ES-I3 (cell line): ENCODE measurements around the gene FRMD6.

Source experiments
- H3K36me3 ChIP-seq: 2 replicates; pipeline ENCODE4 v1.6.1; 2013; ENCODE audit warnings: mild to moderate bottlenecking, low read length, control low read depth, moderate library complexity; ENCODE audit not compliant: insufficient read depth
- H3K4me1 ChIP-seq: 2 replicates; pipeline ENCODE4 v1.6.1; 2013; ENCODE audit warnings: mild to moderate bottlenecking, control low read depth, low read length; ENCODE audit not compliant: insufficient read depth
- H3K9ac ChIP-seq: 2 replicates; pipeline ENCODE4 v1.6.1; 2013; ENCODE audit warnings: low read depth, mild to moderate bottlenecking, low read length, moderate library complexity
- H3K9me3 ChIP-seq: 2 replicates; pipeline ENCODE4 v1.6.1; 2013; ENCODE audit warnings: mild to moderate bottlenecking, low read length, moderate library complexity; ENCODE audit not compliant: control insufficient read depth, insufficient read depth

FRMD6 gene

GRCh38 chr14:51703787-51704186 lies 52.1 kb downstream of the FRMD6 start:
- Histone ChIP-seq H3K9me3 (no peaks in the 10 kb centered on the region), H3K9ac (no peak overlapping the region), H3K36me3 (peaks cover 3% of the 10 kb centered on the region; the same call in 1 of the 2 replicates), H3K4me1 (peaks cover 24% of the 10 kb centered on the region)

- Histone ChIP-seq H3K4me1 (peaks cover 24% of the 10 kb centered on the region), H3K9ac (no peak overlapping the region), H3K36me3 (peaks cover 8% of the 10 kb centered on the region; the same call in 1 of the 2 replicates), H3K9me3 (no peaks in the 10 kb centered on the region)
These were observed 52.8 kb downstream of the FRMD6 start for GRCh38 chr14:51704545-51704944.

GRCh38 chr14:51707327-51707726 lies 55.6 kb downstream of the FRMD6 start:
- Histone ChIP-seq H3K36me3 (peaks cover 8% of the 10 kb centered on the region; the same call in 1 of the 2 replicates), H3K9ac (no peak overlapping the region), H3K4me1 (peaks cover 24% of the 10 kb centered on the region), H3K9me3 (no peaks in the 10 kb centered on the region)

GRCh38 chr14:51711505-51711904 lies 59.8 kb downstream of the FRMD6 start:
- Histone ChIP-seq H3K4me1 (peaks cover 13% of the 10 kb centered on the region), H3K9me3 (no peaks in the 10 kb centered on the region), H3K9ac (no peak overlapping the region), H3K36me3 (peaks cover 9% of the 10 kb centered on the region; the same call in 1 of the 2 replicates)

- H3K9me3 ChIP-seq, result no peaks in the 10 kb centered on the region
- H3K4me1 ChIP-seq, result peaks cover 18% of the 10 kb centered on the region
- H3K36me3 ChIP-seq, result peaks cover 4% of the 10 kb centered on the region
- no peak overlapping the region for H3K9ac ChIP-seq
These were observed 63.5 kb downstream of the FRMD6 start for GRCh38 chr14:51715250-51715649.

- H3K9me3 ChIP-seq, result no peaks in the 10 kb centered on the region
- peaks cover 7% of the 10 kb centered on the region for H3K36me3 ChIP-seq
- H3K9ac ChIP-seq, result no peak overlapping the region
- peaks cover 18% of the 10 kb centered on the region for H3K4me1 ChIP-seq
These were observed 64.0 kb downstream of the FRMD6 start for GRCh38 chr14:51715742-51716141.

GRCh38 chr14:51716610-51717009 lies 64.9 kb downstream of the FRMD6 start:
- Histone ChIP-seq H3K9me3 (no peaks in the 10 kb centered on the region), H3K4me1 (peaks cover 18% of the 10 kb centered on the region), H3K9ac (no peak overlapping the region), H3K36me3 (peaks cover 9% of the 10 kb centered on the region)

- Histone ChIP-seq H3K4me1 (peaks cover 18% of the 10 kb centered on the region), H3K36me3 (peaks cover 19% of the 10 kb centered on the region), H3K9me3 (no peaks in the 10 kb centered on the region), H3K9ac (no peak overlapping the region)
These were observed 66.1 kb downstream of the FRMD6 start for GRCh38 chr14:51717766-51718165.

- no peaks in the 10 kb centered on the region for H3K9me3 ChIP-seq
- H3K4me1 ChIP-seq, result peaks cover 18% of the 10 kb centered on the region
- peaks cover 19% of the 10 kb centered on the region for H3K36me3 ChIP-seq
- no peak overlapping the region for H3K9ac ChIP-seq
These were observed 68.2 kb downstream of the FRMD6 start for GRCh38 chr14:51719955-51720354.

GRCh38 chr14:51723990-51724389 lies 72.3 kb downstream of the FRMD6 start:
- H3K36me3 ChIP-seq, result peaks cover 26% of the 10 kb centered on the region
- H3K9ac ChIP-seq, result no peak overlapping the region
- H3K9me3 ChIP-seq, result no peaks in the 10 kb centered on the region
- H3K4me1 ChIP-seq, result 0 out of 2 replicates have a peak, but pooled peaks cover 5% of the 10 kb centered on the region

- H3K9ac ChIP-seq, result no peak overlapping the region
- H3K4me1 ChIP-seq, result 0 out of 2 replicates have a peak, but pooled peaks cover 5% of the 10 kb centered on the region
- peaks cover 26% of the 10 kb centered on the region for H3K36me3 ChIP-seq
These were observed 72.9 kb downstream of the FRMD6 start for GRCh38 chr14:51724650-51725049.

GRCh38 chr14:51725061-51725460 lies 73.4 kb downstream of the FRMD6 start:
- no peak overlapping the region for H3K9ac ChIP-seq
- no peaks in the 10 kb centered on the region for H3K9me3 ChIP-seq
- 0 out of 2 replicates have a peak, but pooled peaks cover 5% of the 10 kb centered on the region for H3K4me1 ChIP-seq
- peaks cover 26% of the 10 kb centered on the region for H3K36me3 ChIP-seq

More at GRCh38 chr14:51724650-51725049, 72.9 kb downstream of the FRMD6 start:
- no peaks in the 10 kb centered on the region for H3K9me3 ChIP-seq

GRCh38 chr14:51726166-51726899 lies 74.6 kb downstream of the FRMD6 start:
- no peak overlapping the region for H3K9ac ChIP-seq
- H3K36me3 ChIP-seq, result peaks cover 21% of the 10 kb centered on the region
- H3K9me3 ChIP-seq, result no peaks in the 10 kb centered on the region
- H3K4me1 ChIP-seq, result 0 out of 2 replicates have a peak, but pooled peaks cover 5% of the 10 kb centered on the region

- Histone ChIP-seq H3K9me3 (no peaks in the 10 kb centered on the region), H3K36me3 (peaks cover 12% of the 10 kb centered on the region), H3K4me1 (0 out of 2 replicates have a peak, but pooled peaks cover 5% of the 10 kb centered on the region), H3K9ac (no peak overlapping the region)
These were observed 75.8 kb downstream of the FRMD6 start for GRCh38 chr14:51727526-51727925.

- Histone ChIP-seq H3K9ac (no peak overlapping the region), H3K4me1 (0 out of 2 replicates have a peak, but pooled peaks cover 5% of the 10 kb centered on the region), H3K36me3 (peaks cover 10% of the 10 kb centered on the region), H3K9me3 (no peaks in the 10 kb centered on the region)
These were observed 78.4 kb downstream of the FRMD6 start for GRCh38 chr14:51730098-51730497.
